Mucosa of stomach (tissue), 1 donor: Measurements from ENCODE around the gene STX7.
"Not testable (repeated sequence)": the region's sequence is repeated elsewhere in the genome, so short reads cannot be mapped to it uniquely, and the experiment has no call there.

Experiments used
- H3K27me3 ChIP-seq: one replicate; pipeline ENCODE4 v1.7.0; 2013; ENCODE audit warnings: mild to moderate bottlenecking, low read length; ENCODE audit not compliant: control insufficient read depth, insufficient read depth
- H3K36me3 ChIP-seq: one replicate; pipeline ENCODE4 v1.7.0; 2013; ENCODE audit warnings: low read length; ENCODE audit not compliant: control insufficient read depth, insufficient read depth
- H3K4me1 ChIP-seq: one replicate; pipeline ENCODE4 v1.7.0; 2013; ENCODE audit warnings: mild to moderate bottlenecking, low read length; ENCODE audit not compliant: control insufficient read depth, insufficient read depth
- H3K4me3 ChIP-seq: one replicate; pipeline ENCODE4 v1.7.0; 2013; ENCODE audit warnings: low read length
- H3K9ac ChIP-seq: one replicate; pipeline ENCODE4 v1.7.0; 2013; ENCODE audit warnings: mild to moderate bottlenecking, low read length, moderate library complexity
- H3K9me3 ChIP-seq: one replicate; pipeline ENCODE4 v1.7.0; 2013; ENCODE audit warnings: mild to moderate bottlenecking, low read length, moderate library complexity; ENCODE audit not compliant: control insufficient read depth
- donor health status: Pancreatic carcinoma.

Gene STX7, protein sequence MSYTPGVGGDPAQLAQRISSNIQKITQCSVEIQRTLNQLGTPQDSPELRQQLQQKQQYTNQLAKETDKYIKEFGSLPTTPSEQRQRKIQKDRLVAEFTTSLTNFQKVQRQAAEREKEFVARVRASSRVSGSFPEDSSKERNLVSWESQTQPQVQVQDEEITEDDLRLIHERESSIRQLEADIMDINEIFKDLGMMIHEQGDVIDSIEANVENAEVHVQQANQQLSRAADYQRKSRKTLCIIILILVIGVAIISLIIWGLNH

DNA sequence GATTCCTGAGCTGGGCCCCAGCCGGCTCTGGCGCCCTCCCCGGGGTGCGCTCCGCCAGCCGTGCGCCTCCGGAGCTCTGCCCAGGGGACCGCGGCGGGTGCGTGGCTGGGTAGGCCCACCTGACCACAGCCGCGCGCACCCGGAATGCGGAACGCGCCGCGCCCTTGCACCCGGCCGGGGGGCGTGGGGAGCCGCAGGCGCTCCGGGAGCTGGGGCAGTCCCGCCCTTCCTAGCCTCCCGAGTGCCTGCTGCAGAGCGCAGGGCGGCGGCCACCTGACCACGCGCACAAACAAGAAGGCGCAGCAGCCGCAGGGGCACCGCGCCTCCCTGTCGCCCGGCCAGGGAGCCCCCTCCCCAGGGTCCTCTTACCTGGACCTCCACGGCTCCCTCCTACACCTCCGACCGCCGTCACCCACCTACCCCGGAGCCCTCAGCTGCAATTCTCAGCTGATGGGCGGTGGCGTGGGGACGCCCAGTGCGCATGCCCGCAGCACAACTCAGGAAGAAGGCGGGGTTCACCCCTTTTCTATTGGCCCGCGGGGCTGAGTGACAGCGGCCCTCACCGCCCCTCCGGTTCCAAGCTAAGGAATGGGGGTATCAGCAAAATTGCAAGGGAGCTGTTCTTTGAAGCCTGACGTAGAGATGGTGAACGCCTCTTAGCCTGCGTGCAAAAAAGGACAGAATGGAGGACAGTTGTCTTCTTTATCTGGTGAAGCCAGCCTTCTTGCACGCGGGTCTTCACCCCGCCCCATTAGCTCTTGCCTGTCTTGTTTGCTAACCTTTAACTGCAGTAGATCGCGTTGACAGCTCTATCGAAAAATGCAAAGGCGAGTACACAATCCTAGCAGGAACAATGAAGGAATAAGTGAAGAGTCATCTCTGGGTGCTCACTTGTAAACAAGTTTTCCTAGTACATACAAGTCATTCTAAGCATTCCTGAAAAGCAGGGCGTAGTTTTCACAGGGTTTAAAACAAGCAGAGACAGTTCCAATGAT, at the start of gene STX7:
TSS of gene STX7 (minus strand) at position 479 of the 995 bp plus-strand sequence. CDS start 9,586 bp downstream, outside the sequence.
- Histone ChIP-seq H3K9ac (peak within 1 kb of the TSS; percentile 78), H3K27me3 (no peaks in the 10 kb centered on the region), H3K4me3 (peak within 1 kb of the TSS; percentile 71), H3K36me3 (peaks cover 5% of the 10 kb centered on the region), H3K4me1 (peaks cover 8% of the 10 kb centered on the region), H3K9me3 (no peaks in the 10 kb centered on the region)

DNA sequence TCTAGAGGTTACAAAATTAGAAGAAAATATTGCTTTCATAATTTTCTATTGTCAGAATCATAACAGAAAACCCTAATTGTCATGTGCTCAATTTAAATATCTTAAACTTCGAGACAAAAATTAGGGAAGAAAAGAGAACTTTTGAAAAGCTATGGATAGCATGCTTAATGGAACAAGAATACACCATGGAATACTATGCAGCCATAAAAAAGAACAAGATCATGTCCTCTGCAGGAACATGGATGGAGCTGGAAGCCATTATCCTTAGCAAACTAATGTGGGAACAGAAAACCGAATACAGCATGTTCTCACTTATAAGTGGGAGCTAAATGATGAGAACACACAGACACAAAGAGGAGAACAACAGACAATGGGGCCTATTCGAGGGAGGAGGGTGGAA, 47.2 kb upstream of the STX7 start:
- H3K9ac ChIP-seq, H3K36me3 ChIP-seq, H3K4me1 ChIP-seq, H3K9me3 ChIP-seq, H3K4me3 ChIP-seq: not testable (repeated sequence)
- H3K27me3 ChIP-seq: peaks cover 17% of the 10 kb centered on the region

DNA sequence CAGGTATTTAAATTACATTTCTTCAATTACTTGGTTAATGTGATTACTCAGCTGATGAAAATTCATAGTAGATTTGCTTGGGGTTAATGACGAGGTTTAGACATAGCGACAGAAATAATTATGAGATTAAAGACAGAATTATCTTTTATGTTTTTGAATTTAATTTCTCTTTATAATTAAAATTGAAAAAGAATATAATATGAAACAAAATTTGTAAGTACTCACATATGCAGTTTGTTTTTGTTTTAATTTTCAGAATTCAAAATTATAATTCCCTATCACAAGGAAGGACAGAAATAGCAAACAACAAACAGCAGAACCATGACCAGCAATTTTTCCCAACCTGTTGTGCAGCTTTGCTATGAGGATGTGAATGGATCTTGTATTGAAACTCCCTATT, 39.5 kb upstream of the STX7 start, which contains the start of gene TAAR8:
TSS of gene TAAR8 (plus strand) at position 301 of the 400 bp plus-strand sequence. CDS start at position 322, 21 bp downstream.
- Histone ChIP-seq H3K36me3 (no peaks in the 10 kb centered on the region), H3K9ac (no peak within 1 kb of the TSS), H3K4me1 (no peaks in the 10 kb centered on the region), H3K4me3 (no peak within 1 kb of the TSS), H3K9me3 (no peaks in the 10 kb centered on the region), H3K27me3 (peaks cover 21% of the 10 kb centered on the region)

DNA sequence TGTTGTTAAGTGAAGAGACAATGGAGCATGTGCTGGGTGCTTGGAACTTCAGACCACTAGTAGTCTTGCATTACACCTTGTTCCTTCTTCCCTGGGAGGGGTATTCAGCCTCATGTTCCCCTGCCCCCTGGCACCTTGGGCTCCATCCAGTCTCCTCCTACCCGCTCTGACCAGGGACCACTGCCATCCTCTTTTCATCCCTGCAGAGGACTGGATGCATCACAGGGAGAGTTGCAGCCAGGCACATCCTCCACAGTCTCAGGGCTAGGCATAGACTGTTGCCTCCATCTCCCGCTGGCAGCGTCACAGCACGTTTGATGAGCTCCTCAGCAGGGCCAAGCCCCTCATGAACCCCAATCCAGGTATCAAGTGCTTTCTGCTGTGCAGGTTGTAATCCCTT, 38.3 kb upstream of the STX7 start:
- Histone ChIP-seq H3K27me3 (peaks cover 21% of the 10 kb centered on the region), H3K9ac (no peak overlapping the region), H3K4me3 (no peak overlapping the region), H3K4me1 (no peaks in the 10 kb centered on the region), H3K9me3 (no peaks in the 10 kb centered on the region), H3K36me3 (no peaks in the 10 kb centered on the region)

DNA sequence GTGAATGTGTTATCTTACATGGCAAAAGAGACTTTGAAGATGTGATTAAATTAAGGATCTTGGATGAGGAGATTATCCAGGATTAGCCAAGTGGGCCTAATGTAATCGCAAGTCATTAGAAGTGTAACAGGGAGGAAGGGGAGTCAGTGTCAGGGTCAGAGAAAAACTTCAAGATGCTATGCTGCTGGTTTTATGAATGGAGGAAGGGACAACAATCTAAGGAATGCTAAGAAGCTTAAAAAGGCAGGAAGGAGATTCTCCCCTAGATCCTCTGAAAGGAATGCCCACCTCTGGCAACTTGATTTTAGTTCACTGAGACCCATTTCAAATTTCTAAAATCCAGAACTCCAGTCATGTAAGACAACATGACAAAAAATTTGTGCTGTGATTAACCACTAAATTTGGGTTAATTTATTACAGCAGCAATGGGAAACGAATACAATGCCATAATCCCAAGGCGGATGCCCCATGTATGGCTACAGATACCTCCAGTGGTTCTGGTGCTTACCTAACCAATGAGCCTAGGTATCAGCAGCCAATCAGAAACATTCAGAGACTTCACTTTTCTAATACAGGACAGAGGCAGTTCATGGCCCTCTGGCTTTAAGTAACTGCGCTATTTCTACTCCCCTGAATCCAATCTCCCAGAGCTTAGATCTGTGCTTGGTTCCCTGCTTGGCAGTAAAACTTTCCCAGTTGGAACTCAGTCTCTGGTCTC, 36.0 kb upstream of the STX7 start:
- Histone ChIP-seq H3K36me3 (no peaks in the 10 kb centered on the region), H3K27me3 (peaks cover 33% of the 10 kb centered on the region), H3K4me1 (no peaks in the 10 kb centered on the region), H3K9ac (no peak overlapping the region), H3K4me3 (no peak overlapping the region), H3K9me3 (no peaks in the 10 kb centered on the region)

DNA sequence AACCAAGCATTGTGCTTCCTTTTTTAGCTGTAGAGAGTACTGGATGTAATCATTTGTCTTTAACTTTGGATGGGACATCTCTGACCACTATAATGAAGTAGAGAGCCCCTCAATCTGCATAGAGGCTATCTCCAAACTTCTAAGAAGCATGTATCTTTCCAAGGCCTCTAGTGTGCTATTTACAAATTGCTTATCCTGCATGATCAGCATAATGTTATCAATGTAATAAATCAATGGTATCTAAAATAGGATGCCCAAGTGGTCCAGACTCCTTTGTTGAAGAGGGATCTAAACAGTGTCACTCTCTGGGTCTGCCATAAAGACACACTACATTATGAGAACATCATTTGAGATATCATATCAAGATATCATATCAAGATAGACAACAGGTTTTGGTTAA, 31.9 kb upstream of the STX7 start:
- H3K4me1 ChIP-seq: no peaks in the 10 kb centered on the region

DNA sequence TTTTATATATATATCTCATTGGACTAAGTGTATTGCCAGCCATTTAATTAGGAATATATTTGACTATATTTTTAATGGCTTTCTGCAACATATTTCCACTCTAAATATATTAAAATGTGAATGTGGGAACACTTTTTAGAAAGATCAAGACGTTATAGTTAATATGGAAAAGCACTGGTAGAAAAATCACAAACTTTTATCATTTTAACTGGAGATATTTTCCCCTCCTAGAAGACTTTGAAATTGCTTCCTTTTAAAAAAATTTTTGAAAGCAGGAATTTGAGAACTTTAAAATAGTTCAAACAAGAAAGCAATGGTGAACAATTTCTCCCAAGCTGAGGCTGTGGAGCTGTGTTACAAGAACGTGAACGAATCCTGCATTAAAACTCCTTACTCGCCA, 25.1 kb upstream of the STX7 start, which contains the start of gene TAAR9:
TSS of gene TAAR9 (plus strand) at position 301 of the 400 bp plus-strand sequence. CDS start at position 314, 13 bp downstream.
- H3K4me3 ChIP-seq: no peak within 1 kb of the TSS
- H3K36me3 ChIP-seq: no peaks in the 10 kb centered on the region
- no peaks in the 10 kb centered on the region for H3K4me1 ChIP-seq
- H3K27me3 ChIP-seq: peaks cover 16% of the 10 kb centered on the region
- H3K9ac ChIP-seq: no peak within 1 kb of the TSS
- H3K9me3 ChIP-seq: no peaks in the 10 kb centered on the region

More for the DNA sequence above, 31.9 kb upstream of the STX7 start:
- H3K9ac ChIP-seq: no peak overlapping the region
- no peaks in the 10 kb centered on the region for H3K9me3 ChIP-seq
- H3K36me3 ChIP-seq: no peaks in the 10 kb centered on the region
- H3K4me3 ChIP-seq: no peak overlapping the region
- peaks cover 17% of the 10 kb centered on the region for H3K27me3 ChIP-seq

DNA sequence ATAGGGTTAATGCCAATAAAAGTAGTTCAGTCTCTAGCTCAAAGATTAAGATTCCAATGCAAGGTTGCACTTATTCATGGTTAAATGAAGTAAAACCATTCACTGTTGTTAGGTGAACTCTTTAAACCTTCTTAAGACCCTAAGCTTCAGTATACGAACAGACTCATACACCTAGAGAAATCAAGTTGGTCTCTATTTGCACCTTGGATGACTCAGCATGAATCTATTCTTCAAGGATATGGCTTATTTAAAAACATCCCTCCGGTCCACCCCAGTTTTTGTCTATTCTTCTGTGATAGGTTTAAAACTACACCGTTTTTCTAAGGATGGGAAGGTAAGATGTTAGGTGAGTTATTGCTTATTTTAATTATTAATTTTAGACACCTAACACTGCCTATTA, 24.2 kb upstream of the STX7 start:
- Histone ChIP-seq H3K9ac (no peak overlapping the region), H3K27me3 (peaks cover 16% of the 10 kb centered on the region), H3K4me1 (no peaks in the 10 kb centered on the region), H3K9me3 (no peaks in the 10 kb centered on the region), H3K36me3 (no peaks in the 10 kb centered on the region), H3K4me3 (no peak overlapping the region)

DNA sequence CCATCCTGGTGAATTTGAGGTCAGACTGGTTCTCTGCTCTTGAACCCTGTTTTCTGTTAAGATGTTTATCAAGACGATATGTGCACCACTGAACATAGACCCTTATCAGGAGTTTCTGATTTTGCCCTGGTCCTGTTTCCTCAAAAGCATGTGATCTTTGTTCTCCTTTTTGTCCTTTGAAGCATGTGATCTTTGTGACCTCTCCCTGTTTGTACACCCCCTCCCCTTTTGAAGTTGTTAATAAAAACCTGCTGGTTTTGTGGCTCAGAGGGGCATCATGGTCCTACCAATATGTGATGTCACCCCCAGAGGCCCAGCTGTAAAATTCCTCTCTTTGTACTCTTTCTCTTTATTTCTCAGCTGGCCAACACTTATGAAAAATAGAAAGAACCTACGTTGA, 21.6 kb upstream of the STX7 start:
- H3K9me3 ChIP-seq, H3K4me3 ChIP-seq, H3K4me1 ChIP-seq, H3K36me3 ChIP-seq, H3K9ac ChIP-seq: not testable (repeated sequence)
- peaks cover 23% of the 10 kb centered on the region for H3K27me3 ChIP-seq

DNA sequence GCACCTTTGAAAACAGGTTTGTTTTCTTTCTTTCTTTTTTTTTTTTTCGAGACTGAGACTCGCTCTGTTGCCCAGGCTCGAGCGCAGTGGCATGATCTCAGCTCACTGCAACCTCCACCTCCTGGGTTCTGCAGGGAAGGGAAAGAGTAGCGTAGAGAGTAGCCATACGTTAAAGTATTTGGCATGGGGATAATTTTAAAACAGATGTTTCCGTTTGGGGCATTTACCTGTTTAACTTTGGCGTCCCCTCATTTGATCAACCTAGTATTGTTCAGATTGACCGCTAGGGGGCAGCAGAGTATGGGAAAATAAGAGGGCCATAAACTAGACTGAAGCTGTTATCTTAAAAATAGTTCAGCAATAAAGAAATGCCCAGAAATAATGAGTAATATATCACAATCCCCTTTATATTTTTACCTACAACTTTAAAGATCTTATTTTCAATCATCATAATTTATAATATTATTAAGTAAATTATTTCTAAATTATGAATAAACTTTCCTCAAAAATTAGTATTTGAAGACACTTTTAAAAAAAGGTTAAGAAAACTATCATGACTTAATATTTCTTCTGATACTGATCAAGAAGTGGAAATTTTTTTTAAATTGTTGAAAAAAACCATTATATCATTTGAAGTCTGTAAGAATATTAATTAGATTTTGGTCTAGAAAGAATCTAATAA, 17.5 kb upstream of the STX7 start:
- H3K9ac ChIP-seq: peak overlapping the region; percentile 16
- H3K4me1 ChIP-seq: no peaks in the 10 kb centered on the region
- H3K9me3 ChIP-seq: no peaks in the 10 kb centered on the region
- H3K36me3 ChIP-seq: no peaks in the 10 kb centered on the region
- no peak overlapping the region for H3K4me3 ChIP-seq
- H3K27me3 ChIP-seq: peaks cover 23% of the 10 kb centered on the region

DNA sequence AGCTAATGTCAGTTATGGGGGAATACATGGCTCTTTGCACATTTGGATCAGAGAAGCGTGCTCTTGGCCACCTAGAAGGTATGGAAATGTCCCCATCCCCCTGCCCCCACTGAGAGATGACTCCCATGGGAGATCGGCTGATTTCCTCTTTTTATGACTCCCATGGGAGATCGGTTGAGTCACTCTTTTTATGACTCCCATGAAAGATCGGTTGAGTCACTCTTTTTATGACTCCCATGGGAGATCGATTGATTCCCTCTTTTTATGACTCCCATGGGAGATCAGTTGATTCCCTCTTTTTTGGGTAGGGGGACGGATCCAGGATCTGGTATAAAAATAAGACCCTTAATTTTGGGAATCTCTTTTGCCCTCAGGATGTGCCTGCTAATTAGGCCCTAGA, 14.9 kb upstream of the STX7 start:
- H3K36me3 ChIP-seq: no peaks in the 10 kb centered on the region
- no peaks in the 10 kb centered on the region for H3K9me3 ChIP-seq
- no peaks in the 10 kb centered on the region for H3K4me1 ChIP-seq
- peaks cover 23% of the 10 kb centered on the region for H3K27me3 ChIP-seq
- H3K9ac ChIP-seq: no peak overlapping the region
- H3K4me3 ChIP-seq: no peak overlapping the region
